Osteoblast (primary cell): ENCODE data around the gene MIX23. TPM values are rescaled to one million over a fixed set of nuclear protein-coding genes. Genes with fewer than 3 reads are reported as not detected.
A peak's percentile ranks its signal among the peaks of the same experiment; 100 is the strongest.

Experiments
- DNase-seq: peaks from one replicate; pipeline ENCODE4 v3.0.0; 2011; ENCODE audit warnings: low spot score, mixed read lengths; ENCODE audit not compliant: insufficient read length; ENCODE audit errors: missing footprints
- H2AFZ ChIP-seq: 2 replicates; pipeline ENCODE4 v1.6.0; 2011; ENCODE audit warnings: mild to moderate bottlenecking, low read length
- H3K27ac ChIP-seq: 2 replicates; pipeline ENCODE4 v1.5.1; 2011; ENCODE audit warnings: mild to moderate bottlenecking, low read depth, low read length, moderate library complexity
- H3K27me3 ChIP-seq: 2 replicates; pipeline ENCODE4 v1.6.0; 2012; ENCODE audit warnings: mild to moderate bottlenecking, control low read depth, inconsistent platforms, low read length, moderate library complexity; ENCODE audit not compliant: insufficient read depth
- H3K36me3 ChIP-seq: 2 replicates; pipeline ENCODE4 v1.5.1; 2011; ENCODE audit warnings: mild to moderate bottlenecking, low read length, control low read depth, moderate library complexity; ENCODE audit not compliant: insufficient read depth
- H3K4me1 ChIP-seq: 2 replicates; pipeline ENCODE4 v1.5.1; 2011; ENCODE audit warnings: mild to moderate bottlenecking, low read length, control low read depth, moderate library complexity; ENCODE audit not compliant: insufficient read depth
- H3K4me2 ChIP-seq: 2 replicates; pipeline ENCODE4 v1.6.0; 2011; ENCODE audit warnings: mild to moderate bottlenecking, low read length; ENCODE audit not compliant: insufficient read depth
- H3K4me3 ChIP-seq: fragments of 200-600 bp; sonication (generic); 3 replicates; pipeline ENCODE4 v1.5.1; 2012; ENCODE audit warnings: mild to moderate bottlenecking, low read length, inconsistent platforms; ENCODE audit not compliant: insufficient read depth
- H3K79me2 ChIP-seq: 2 replicates; pipeline ENCODE4 v1.6.0; 2012; ENCODE audit warnings: mild to moderate bottlenecking, low read length, control low read depth, inconsistent platforms; ENCODE audit not compliant: insufficient read depth
- H3K9me3 ChIP-seq: 2 replicates; pipeline ENCODE4 v1.5.1; 2011; ENCODE audit warnings: low read depth, low read length, control low read depth
- H4K20me1 ChIP-seq: 2 replicates; pipeline ENCODE4 v1.6.0; 2012; ENCODE audit warnings: mild to moderate bottlenecking, low read length, control low read depth; ENCODE audit not compliant: insufficient read depth
- total RNA-seq: library from RNA; depleted of rRNA; stranded (reverse); fragments of >200 nt; gene quantifications from 2 replicates; pipeline ENCODE4 v1.2.3, GENCODE V29; 2012
- TF ChIP-seq, protein P1 (sequence below): IDR thresholded peaks from 2 replicates; pipeline ENCODE4 v1.5.1; 2011; ENCODE audit warnings: mild to moderate bottlenecking, low read depth, low read length, moderate library complexity; ENCODE audit errors: extremely low read depth

Gene MIX23
- total RNA-seq, 1 donor: 17.0 TPM

DNA sequence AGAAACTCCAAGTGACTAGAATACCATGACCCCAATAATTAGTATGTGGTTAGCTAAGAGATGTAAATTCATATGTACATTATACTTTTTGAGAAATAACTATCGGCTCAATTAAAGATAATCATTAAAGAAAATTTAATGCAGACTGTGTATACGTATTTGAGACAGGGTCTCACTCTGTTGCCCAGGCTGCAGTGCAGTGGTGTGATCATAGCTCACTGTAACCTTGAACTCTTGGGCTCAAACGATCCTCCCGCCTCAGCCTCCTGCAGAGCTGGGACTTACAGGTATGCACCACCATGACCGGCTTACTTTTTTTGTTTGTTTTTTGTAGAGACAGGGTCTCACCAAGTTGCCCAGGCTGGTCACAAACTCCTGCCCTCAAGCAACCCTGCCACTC lies 66.7 kb downstream of the MIX23 start:
- no peak for DNase-seq
- Histone ChIP-seq H3K79me2 (no peaks in the 10 kb centered on the region), H3K9me3 (no peaks in the 10 kb centered on the region), H3K27me3 (no peaks in the 10 kb centered on the region), H2AFZ (no peak overlapping the region), H3K4me3 (no peak overlapping the region), H4K20me1 (no peaks in the 10 kb centered on the region), H3K36me3 (no peaks in the 10 kb centered on the region), H3K27ac (no peak overlapping the region), H3K4me1 (peaks cover 4% of the 10 kb centered on the region), H3K4me2 (no peak overlapping the region)
- TF ChIP-seq, protein P1, sequence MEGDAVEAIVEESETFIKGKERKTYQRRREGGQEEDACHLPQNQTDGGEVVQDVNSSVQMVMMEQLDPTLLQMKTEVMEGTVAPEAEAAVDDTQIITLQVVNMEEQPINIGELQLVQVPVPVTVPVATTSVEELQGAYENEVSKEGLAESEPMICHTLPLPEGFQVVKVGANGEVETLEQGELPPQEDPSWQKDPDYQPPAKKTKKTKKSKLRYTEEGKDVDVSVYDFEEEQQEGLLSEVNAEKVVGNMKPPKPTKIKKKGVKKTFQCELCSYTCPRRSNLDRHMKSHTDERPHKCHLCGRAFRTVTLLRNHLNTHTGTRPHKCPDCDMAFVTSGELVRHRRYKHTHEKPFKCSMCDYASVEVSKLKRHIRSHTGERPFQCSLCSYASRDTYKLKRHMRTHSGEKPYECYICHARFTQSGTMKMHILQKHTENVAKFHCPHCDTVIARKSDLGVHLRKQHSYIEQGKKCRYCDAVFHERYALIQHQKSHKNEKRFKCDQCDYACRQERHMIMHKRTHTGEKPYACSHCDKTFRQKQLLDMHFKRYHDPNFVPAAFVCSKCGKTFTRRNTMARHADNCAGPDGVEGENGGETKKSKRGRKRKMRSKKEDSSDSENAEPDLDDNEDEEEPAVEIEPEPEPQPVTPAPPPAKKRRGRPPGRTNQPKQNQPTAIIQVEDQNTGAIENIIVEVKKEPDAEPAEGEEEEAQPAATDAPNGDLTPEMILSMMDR: no peak

DNA sequence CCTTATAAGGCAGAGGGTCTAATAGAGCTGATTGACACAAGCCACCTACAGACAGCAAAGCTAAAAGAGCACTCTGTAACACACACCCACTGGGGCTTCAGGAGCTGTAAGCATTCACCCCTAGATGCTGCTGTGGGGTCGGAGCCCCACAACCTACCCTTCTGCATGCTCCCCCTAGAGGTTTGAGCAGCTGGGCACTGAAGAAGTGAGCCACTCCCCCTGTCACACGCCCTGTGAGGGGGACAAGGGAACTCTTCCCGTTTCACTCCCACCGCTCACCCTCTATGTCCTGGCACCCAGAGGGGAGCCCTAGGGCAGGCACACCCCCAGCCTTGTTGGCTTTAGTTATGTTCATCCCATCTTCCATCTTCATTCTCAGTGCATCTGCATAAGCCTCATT lies 67.4 kb downstream of the MIX23 start:
- TF ChIP-seq, protein P1: no peak
- H3K4me2 ChIP-seq: no peak overlapping the region

DNA sequence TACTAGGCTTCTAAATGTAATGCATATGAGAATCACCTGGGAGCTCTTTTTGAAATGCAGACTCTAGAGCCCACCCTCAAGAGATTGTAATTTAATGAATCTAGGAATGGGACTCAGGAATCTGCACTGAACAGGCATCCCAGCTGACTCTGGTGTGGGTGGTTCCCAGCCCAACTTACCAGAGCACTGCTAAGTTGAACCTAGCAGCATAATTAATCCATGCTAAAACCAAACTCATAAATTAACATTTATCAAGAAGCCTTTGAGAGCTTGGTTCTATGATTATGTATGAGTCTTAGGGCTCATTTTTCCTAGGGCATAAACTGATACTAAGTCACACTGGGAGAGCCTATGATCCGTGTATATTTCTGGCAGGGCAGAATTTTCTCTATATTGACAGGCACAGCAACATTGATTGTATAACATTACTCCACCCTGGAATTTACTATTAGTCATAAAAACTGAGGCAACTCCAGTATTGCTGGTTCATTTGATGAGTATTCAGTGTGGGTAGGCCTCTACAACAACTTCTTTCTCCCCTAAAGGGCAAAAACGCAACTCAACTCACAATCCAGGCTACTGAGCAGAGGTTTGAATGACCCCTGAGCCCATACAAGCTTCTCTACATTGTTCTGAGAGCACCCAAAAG lies 68.7 kb downstream of the MIX23 start:
- DNase-seq: peak; percentile 45
- peak overlapping the region; percentile 9 for H3K27ac ChIP-seq

More for the DNA sequence above, 67.4 kb downstream of the MIX23 start:
- Histone ChIP-seq H3K4me1 (peaks cover 4% of the 10 kb centered on the region), H4K20me1 (no peaks in the 10 kb centered on the region), H3K79me2 (no peaks in the 10 kb centered on the region), H3K27me3 (no peaks in the 10 kb centered on the region), H2AFZ (no peak overlapping the region), H3K36me3 (no peaks in the 10 kb centered on the region), H3K4me3 (no peak overlapping the region), H3K9me3 (no peaks in the 10 kb centered on the region), H3K27ac (no peak overlapping the region)
- no peak for DNase-seq

DNA sequence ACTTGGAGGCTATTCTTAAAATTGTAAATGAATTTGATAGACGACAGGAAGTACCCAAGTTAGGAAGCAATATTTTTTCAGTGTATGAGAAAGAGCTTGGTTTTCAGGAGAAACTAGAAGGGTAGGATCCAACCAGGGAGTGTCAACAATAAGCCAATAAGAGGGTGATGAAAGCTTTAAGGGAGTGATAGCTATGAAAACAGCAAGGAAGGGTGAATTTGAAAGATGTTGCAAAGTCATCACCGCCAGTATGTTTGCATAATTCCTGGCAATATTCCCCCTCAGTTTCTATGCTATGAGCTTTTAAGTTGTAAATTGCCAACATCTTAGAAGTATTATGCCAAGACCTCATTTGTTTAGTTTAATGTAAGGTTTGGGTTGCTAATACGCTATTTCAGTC lies 69.8 kb downstream of the MIX23 start:
- TF ChIP-seq, protein P1: no peak
- H4K20me1 ChIP-seq: no peaks in the 10 kb centered on the region

More for the DNA sequence above, 68.7 kb downstream of the MIX23 start:
- Histone ChIP-seq H4K20me1 (no peaks in the 10 kb centered on the region), H3K4me3 (no peak overlapping the region), H3K79me2 (no peaks in the 10 kb centered on the region), H3K36me3 (no peaks in the 10 kb centered on the region), H3K27me3 (no peaks in the 10 kb centered on the region), H3K4me2 (no peak overlapping the region), H3K4me1 (peaks cover 4% of the 10 kb centered on the region), H2AFZ (peak overlapping the region; percentile 82), H3K9me3 (no peaks in the 10 kb centered on the region)
- TF ChIP-seq, protein P1: no peak

More for the DNA sequence above, 69.8 kb downstream of the MIX23 start:
- Histone ChIP-seq H3K27me3 (no peaks in the 10 kb centered on the region), H3K4me3 (no peak overlapping the region), H3K36me3 (no peaks in the 10 kb centered on the region), H3K4me1 (peaks cover 4% of the 10 kb centered on the region), H3K9me3 (no peaks in the 10 kb centered on the region), H3K4me2 (no peak overlapping the region), H3K79me2 (no peaks in the 10 kb centered on the region), H2AFZ (no peak overlapping the region), H3K27ac (no peak overlapping the region)
- no peak for DNase-seq
